ENCODE measurements around the gene IL1RAPL1. TPM values are rescaled to one million over a fixed set of nuclear protein-coding genes. Genes with fewer than 3 reads are reported as not detected.
A peak's percentile ranks its signal among the peaks of the same experiment; 100 is the strongest.

Gene IL1RAPL1
- polyA plus RNA-seq, 2 of the 4 experiments (the other 2 are of a cell fraction): not detected

GRCh38 chrX:28854637-28855036 lies 267.4 kb downstream of the IL1RAPL1 start:
- Histone ChIP-seq H3K4me2 (no peak overlapping the region), H3K27ac (no peak overlapping the region), H3K4me1 (no peaks in the 10 kb centered on the region), H3K9me3 (no peaks in the 10 kb centered on the region), H3K4me3 (no peak overlapping the region)
- peak; percentile 54 for FAIRE-seq
- ChIA-PET POLR2A (no interaction called here), CTCF (no interaction called here)
- no peak for ATAC-seq
- no peak for TF ChIP-seq FOSL2 (IDR thresholded peaks at IDR 0.05)
- no peak for TF ChIP-seq FOSL2 (CRISPR knock-in tag; IDR thresholded peaks at IDR 0.05)
- TF ChIP-seq PHF8 (IDR thresholded peaks at IDR 0.05; ENCODE audit: borderline replicate concordance, low read depth): no peak
- TF ChIP-seq TFCP2L1 (CRISPR knock-in tag; IDR thresholded peaks at IDR 0.05): no peak
- no peak for TF ChIP-seq GATA3 (IDR thresholded peaks at IDR 0.05; ENCODE audit: borderline replicate concordance)
- TF ChIP-seq NR3C1 (IDR thresholded peaks at IDR 0.05): no peak
- TF ChIP-seq JUN (IDR thresholded peaks at IDR 0.05): no peak
- TF ChIP-seq NFE2L2 (conservative IDR thresholded peaks at IDR 0.05; ENCODE audit: low read length): no peak
- WGBS (ENCODE audit: missing lambda C conversion rate): 33% methylated on average over 1 of the region's 1 CpG
- no peak for DNase-seq (ENCODE audit: low read depth in 1 of 2, low spot score in 1 of 2)

GRCh38 chrX:28876408-28876807 lies 289.2 kb downstream of the IL1RAPL1 start:
- ATAC-seq: no peak
- 0% methylated on average over 1 of the region's 1 CpG for WGBS (ENCODE audit: missing lambda C conversion rate)
- no peak overlapping the region for H3K4me2 ChIP-seq
- no peak for TF ChIP-seq ZNF302 (CRISPR knock-in tag; IDR thresholded peaks at IDR 0.05)
- no peak for TF ChIP-seq E2F6 (IDR thresholded peaks at IDR 0.05; ENCODE audit: borderline replicate concordance, low read depth)
- TF ChIP-seq CEBPB (IDR thresholded peaks at IDR 0.05): no peak
- no peak for TF ChIP-seq HEYL (CRISPR knock-in tag; IDR thresholded peaks at IDR 0.05)
- no peak for TF ChIP-seq EHMT2 (IDR thresholded peaks at IDR 0.05; ENCODE audit: low read depth)
- no peak for TF ChIP-seq ZC3H11A (IDR thresholded peaks at IDR 0.05)
- no peak for TF ChIP-seq SREBF2 (IDR thresholded peaks at IDR 0.05)
- TF ChIP-seq TP53 (CRISPR knock-in tag; IDR thresholded peaks at IDR 0.05): no peak
- no peak for TF ChIP-seq GATA3 (IDR thresholded peaks at IDR 0.05; ENCODE audit: borderline replicate concordance)
- TF ChIP-seq HOXB13 (CRISPR knock-in tag; IDR thresholded peaks at IDR 0.05; ENCODE audit: low read depth): no peak
- no peak for TF ChIP-seq FOSB (CRISPR knock-in tag; IDR thresholded peaks at IDR 0.05)
- no peak for TF ChIP-seq BHLHE40 (IDR thresholded peaks at IDR 0.05; ENCODE audit: low read depth, low read length)
- POLR2A ChIA-PET: no interaction called here
- no peak for DNase-seq (ENCODE audit: low read depth in 1 of 2, low spot score in 1 of 2)
- H3K27ac ChIP-seq: no peak overlapping the region
- H3K4me1 ChIP-seq: no peaks in the 10 kb centered on the region
- CTCF ChIA-PET: interaction anchor here (0.6 kb wide), 1 partner anchor 218 kb away, joined by 3 read pairs; no protein-coding TSS in a partner anchor
- FAIRE-seq: peak; percentile 84
- no peak overlapping the region for H3K4me3 ChIP-seq
- no peaks in the 10 kb centered on the region for H3K9me3 ChIP-seq

- WGBS (ENCODE audit: missing lambda C conversion rate): 32% methylated on average over 2 of the region's 2 CpGs
- Histone ChIP-seq H3K4me3 (no peak overlapping the region), H3K4me2 (no peak overlapping the region), H3K4me1 (no peaks in the 10 kb centered on the region), H3K27ac (no peak overlapping the region), H3K9me3 (no peaks in the 10 kb centered on the region)
- ChIA-PET CTCF (interaction anchor here (0.6 kb wide), 1 partner anchor 219 kb away, joined by 3 read pairs; no protein-coding TSS in a partner anchor), POLR2A (no interaction called here)
- FAIRE-seq: no peak
- no peak for DNase-seq (ENCODE audit: low read depth in 1 of 2, low spot score in 1 of 2)
- ATAC-seq: no peak
- TF ChIP-seq CHD2 (IDR thresholded peaks at IDR 0.05; ENCODE audit: low read length, partially characterized antibody): no peak
- TF ChIP-seq RARB (CRISPR knock-in tag; IDR thresholded peaks at IDR 0.05): no peak
- no peak for TF ChIP-seq HOXB5 (CRISPR knock-in tag; IDR thresholded peaks at IDR 0.05)
- TF ChIP-seq RFX5 (IDR thresholded peaks at IDR 0.05): no peak
- no peak for TF ChIP-seq ELK1 (IDR thresholded peaks at IDR 0.05; ENCODE audit: low read depth, low read length)
- no peak for TF ChIP-seq SREBF2 (IDR thresholded peaks at IDR 0.05)
- no peak for TF ChIP-seq CBX2 (IDR thresholded peaks at IDR 0.05; ENCODE audit: borderline replicate concordance, low read depth)
- no peak for TF ChIP-seq MAFK (IDR thresholded peaks at IDR 0.05; ENCODE audit: partially characterized antibody)
- no peak for TF ChIP-seq MAX (IDR thresholded peaks at IDR 0.05)
- TF ChIP-seq RAD21 (conservative IDR thresholded peaks at IDR 0.05 in 1 of 2, IDR thresholded peaks at IDR 0.05 in 1 of 2): no peak
- TF ChIP-seq KDM1A (IDR thresholded peaks at IDR 0.05; ENCODE audit: low read depth): no peak
- TF ChIP-seq USF2 (IDR thresholded peaks at IDR 0.05): no peak
- TF ChIP-seq SMC3 (IDR thresholded peaks at IDR 0.05): no peak
- TF ChIP-seq POLR2A (IDR thresholded peaks at IDR 0.05; ENCODE audit: low read length): no peak
- TF ChIP-seq REST (IDR thresholded peaks at IDR 0.05): no peak
- no peak for TF ChIP-seq NFE2L2 (conservative IDR thresholded peaks at IDR 0.05; ENCODE audit: low read length)
Measured at GRCh38 chrX:28876901-28877300, 289.7 kb downstream of the IL1RAPL1 start.
